Measurements from ENCODE around the gene FASTKD1.
"Not testable (repeated sequence)": the region's sequence is repeated elsewhere in the genome, so short reads cannot be mapped to it uniquely, and the experiment has no call there.

The FASTKD1 gene

GRCh38 chr2:169565686-169566085, 8.0 kb downstream of the FASTKD1 start:
- Histone ChIP-seq H3K4me1 (ENCODE audit: control insufficient read depth, insufficient read depth, low read length) (peaks cover 4% of the 10 kb centered on the region), H3K36me3 (ENCODE audit: control insufficient read depth, insufficient read depth, low read length) (no peaks in the 10 kb centered on the region), H3K9ac (ENCODE audit: low read length) (no peak overlapping the region), H3K4me3 (ENCODE audit: low read length) (no peak overlapping the region), H3K27me3 (ENCODE audit: control insufficient read depth, insufficient read depth, low read length) (no peaks in the 10 kb centered on the region), H3K9me3 (ENCODE audit: control insufficient read depth, low read length) (no peaks in the 10 kb centered on the region)

GRCh38 chr2:169562519-169562918, 11.1 kb downstream of the FASTKD1 start:
- Histone ChIP-seq H3K9me3 (ENCODE audit: control insufficient read depth, low read length) (no peaks in the 10 kb centered on the region), H3K36me3 (ENCODE audit: control insufficient read depth, insufficient read depth, low read length) (no peaks in the 10 kb centered on the region), H3K4me1 (ENCODE audit: control insufficient read depth, insufficient read depth, low read length) (peaks cover 4% of the 10 kb centered on the region), H3K9ac (ENCODE audit: low read length) (no peak overlapping the region), H3K27me3 (ENCODE audit: control insufficient read depth, insufficient read depth, low read length) (no peaks in the 10 kb centered on the region), H3K4me3 (ENCODE audit: low read length) (no peak overlapping the region)

GRCh38 chr2:169562084-169562483, 11.6 kb downstream of the FASTKD1 start:
- H3K36me3 ChIP-seq (ENCODE audit: control insufficient read depth, insufficient read depth, low read length); H3K4me1 ChIP-seq (ENCODE audit: control insufficient read depth, insufficient read depth, low read length); H3K9ac ChIP-seq (ENCODE audit: low read length); H3K4me3 ChIP-seq (ENCODE audit: low read length); H3K27me3 ChIP-seq (ENCODE audit: control insufficient read depth, insufficient read depth, low read length); H3K9me3 ChIP-seq (ENCODE audit: control insufficient read depth, low read length): not testable (repeated sequence)

GRCh38 chr2:169561364-169561763, 12.3 kb downstream of the FASTKD1 start:
- Histone ChIP-seq H3K27me3 (ENCODE audit: control insufficient read depth, insufficient read depth, low read length) (no peaks in the 10 kb centered on the region), H3K4me1 (ENCODE audit: control insufficient read depth, insufficient read depth, low read length) (peaks cover 4% of the 10 kb centered on the region), H3K9me3 (ENCODE audit: control insufficient read depth, low read length) (no peaks in the 10 kb centered on the region), H3K36me3 (ENCODE audit: control insufficient read depth, insufficient read depth, low read length) (no peaks in the 10 kb centered on the region), H3K4me3 (ENCODE audit: low read length) (no peak overlapping the region), H3K9ac (ENCODE audit: low read length) (no peak overlapping the region)

- Histone ChIP-seq H3K36me3 (ENCODE audit: control insufficient read depth, insufficient read depth, low read length) (peaks cover 5% of the 10 kb centered on the region), H3K4me1 (ENCODE audit: control insufficient read depth, insufficient read depth, low read length) (no peaks in the 10 kb centered on the region), H3K9me3 (ENCODE audit: control insufficient read depth, low read length) (no peaks in the 10 kb centered on the region), H3K27me3 (ENCODE audit: control insufficient read depth, insufficient read depth, low read length) (no peaks in the 10 kb centered on the region), H3K9ac (ENCODE audit: low read length) (no peak overlapping the region), H3K4me3 (ENCODE audit: low read length) (no peak overlapping the region)
Measured at GRCh38 chr2:169546756-169547155, 26.9 kb downstream of the FASTKD1 start.

- peaks cover 5% of the 10 kb centered on the region for H3K36me3 ChIP-seq (ENCODE audit: control insufficient read depth, insufficient read depth, low read length)
- no peaks in the 10 kb centered on the region for H3K9me3 ChIP-seq (ENCODE audit: control insufficient read depth, low read length)
Measured at GRCh38 chr2:169542433-169542832, 31.2 kb downstream of the FASTKD1 start.

GRCh38 chr2:169540146-169540545, 33.5 kb downstream of the FASTKD1 start:
- no peaks in the 10 kb centered on the region for H3K9me3 ChIP-seq (ENCODE audit: control insufficient read depth, low read length)
- H3K27me3 ChIP-seq (ENCODE audit: control insufficient read depth, insufficient read depth, low read length): no peaks in the 10 kb centered on the region
- no peak overlapping the region for H3K9ac ChIP-seq (ENCODE audit: low read length)
- H3K36me3 ChIP-seq (ENCODE audit: control insufficient read depth, insufficient read depth, low read length): no peaks in the 10 kb centered on the region
- no peaks in the 10 kb centered on the region for H3K4me1 ChIP-seq (ENCODE audit: control insufficient read depth, insufficient read depth, low read length)
- H3K4me3 ChIP-seq (ENCODE audit: low read length): no peak overlapping the region

More at GRCh38 chr2:169542433-169542832, 31.2 kb downstream of the FASTKD1 start:
- no peak overlapping the region for H3K4me3 ChIP-seq (ENCODE audit: low read length)
- no peak overlapping the region for H3K9ac ChIP-seq (ENCODE audit: low read length)
- no peaks in the 10 kb centered on the region for H3K4me1 ChIP-seq (ENCODE audit: control insufficient read depth, insufficient read depth, low read length)
- H3K27me3 ChIP-seq (ENCODE audit: control insufficient read depth, insufficient read depth, low read length): no peaks in the 10 kb centered on the region

GRCh38 chr2:169539460-169539859, 34.2 kb downstream of the FASTKD1 start:
- H3K27me3 ChIP-seq (ENCODE audit: control insufficient read depth, insufficient read depth, low read length); H3K36me3 ChIP-seq (ENCODE audit: control insufficient read depth, insufficient read depth, low read length); H3K9ac ChIP-seq (ENCODE audit: low read length); H3K4me3 ChIP-seq (ENCODE audit: low read length); H3K4me1 ChIP-seq (ENCODE audit: control insufficient read depth, insufficient read depth, low read length); H3K9me3 ChIP-seq (ENCODE audit: control insufficient read depth, low read length): not testable (repeated sequence)

- Histone ChIP-seq H3K36me3 (ENCODE audit: control insufficient read depth, insufficient read depth, low read length) (no peaks in the 10 kb centered on the region), H3K27me3 (ENCODE audit: control insufficient read depth, insufficient read depth, low read length) (no peaks in the 10 kb centered on the region), H3K9ac (ENCODE audit: low read length) (no peak overlapping the region), H3K4me3 (ENCODE audit: low read length) (no peak overlapping the region), H3K4me1 (ENCODE audit: control insufficient read depth, insufficient read depth, low read length) (no peaks in the 10 kb centered on the region), H3K9me3 (ENCODE audit: control insufficient read depth, low read length) (no peaks in the 10 kb centered on the region)
Measured at GRCh38 chr2:169528271-169528701, 45.4 kb downstream of the FASTKD1 start.

GRCh38 chr2:169526451-169526850, 47.2 kb downstream of the FASTKD1 start:
- no peaks in the 10 kb centered on the region for H3K4me1 ChIP-seq (ENCODE audit: control insufficient read depth, insufficient read depth, low read length)
- no peaks in the 10 kb centered on the region for H3K9me3 ChIP-seq (ENCODE audit: control insufficient read depth, low read length)
- no peaks in the 10 kb centered on the region for H3K36me3 ChIP-seq (ENCODE audit: control insufficient read depth, insufficient read depth, low read length)
- no peak overlapping the region for H3K9ac ChIP-seq (ENCODE audit: low read length)
- H3K27me3 ChIP-seq (ENCODE audit: control insufficient read depth, insufficient read depth, low read length): no peaks in the 10 kb centered on the region
- no peak overlapping the region for H3K4me3 ChIP-seq (ENCODE audit: low read length)

- H3K9ac ChIP-seq (ENCODE audit: low read length): no peak overlapping the region
- H3K4me3 ChIP-seq (ENCODE audit: low read length): no peak overlapping the region
- H3K9me3 ChIP-seq (ENCODE audit: control insufficient read depth, low read length): no peaks in the 10 kb centered on the region
- no peaks in the 10 kb centered on the region for H3K27me3 ChIP-seq (ENCODE audit: control insufficient read depth, insufficient read depth, low read length)
- no peaks in the 10 kb centered on the region for H3K36me3 ChIP-seq (ENCODE audit: control insufficient read depth, insufficient read depth, low read length)
- H3K4me1 ChIP-seq (ENCODE audit: control insufficient read depth, insufficient read depth, low read length): no peaks in the 10 kb centered on the region
Measured at GRCh38 chr2:169525434-169525833, 48.2 kb downstream of the FASTKD1 start.

- Histone ChIP-seq H3K4me1 (ENCODE audit: control insufficient read depth, insufficient read depth, low read length) (no peaks in the 10 kb centered on the region), H3K27me3 (ENCODE audit: control insufficient read depth, insufficient read depth, low read length) (no peaks in the 10 kb centered on the region), H3K9ac (ENCODE audit: low read length) (no peak overlapping the region), H3K36me3 (ENCODE audit: control insufficient read depth, insufficient read depth, low read length) (no peaks in the 10 kb centered on the region), H3K9me3 (ENCODE audit: control insufficient read depth, low read length) (no peaks in the 10 kb centered on the region), H3K4me3 (ENCODE audit: low read length) (no peak overlapping the region)
Measured at GRCh38 chr2:169523681-169524080, 50.0 kb downstream of the FASTKD1 start.

- Histone ChIP-seq H3K9me3 (ENCODE audit: control insufficient read depth, low read length) (no peaks in the 10 kb centered on the region), H3K9ac (ENCODE audit: low read length) (no peak overlapping the region), H3K4me3 (ENCODE audit: low read length) (no peak overlapping the region), H3K36me3 (ENCODE audit: control insufficient read depth, insufficient read depth, low read length) (no peaks in the 10 kb centered on the region), H3K4me1 (ENCODE audit: control insufficient read depth, insufficient read depth, low read length) (peaks cover 3% of the 10 kb centered on the region), H3K27me3 (ENCODE audit: control insufficient read depth, insufficient read depth, low read length) (no peaks in the 10 kb centered on the region)
Measured at GRCh38 chr2:169520896-169521295, 52.8 kb downstream of the FASTKD1 start.

All from mucosa of stomach (tissue), 1 donor.